ENCODE measurements around the gene METTL5.
"Not testable (repeated sequence)": the region's sequence is repeated elsewhere in the genome, so short reads cannot be mapped to it uniquely, and the experiment has no call there.

The METTL5 gene

GRCh38 chr2:169824373-169825333 lies at the start of gene METTL5:
Gene METTL5, minus strand, starts transcription at chr2:169824905. Its CDS starts 308 bp downstream, at chr2:169824597.
- peak within 1 kb of the TSS; percentile 64 for H3K27ac ChIP-seq

GRCh38 chr2:169871994-169872393 lies 47.3 kb upstream of the METTL5 start:
- TF ChIP-seq CTCF (IDR thresholded peaks at IDR 0.05), result no peak
- H3K27me3 ChIP-seq, result no peaks in the 10 kb centered on the region
- H3K27ac ChIP-seq, result no peak overlapping the region
- H3K9me3 ChIP-seq, result no peaks in the 10 kb centered on the region
- no peak overlapping the region for H3K4me3 ChIP-seq (ENCODE audit: low read depth in 1 of 2, low read length in 1 of 2)
- H3K36me3 ChIP-seq, result peaks cover 8% of the 10 kb centered on the region
- H3K4me1 ChIP-seq (ENCODE audit: control insufficient read depth in 1 of 2, insufficient read depth in 1 of 2, low read depth in 1 of 2, low read length in 1 of 2), result no peaks in the 10 kb centered on the region

More at GRCh38 chr2:169824373-169825333, at the start of gene METTL5:
- Histone ChIP-seq H3K36me3 (peaks cover 5% of the 10 kb centered on the region), H3K27me3 (no peaks in the 10 kb centered on the region), H3K4me3 (ENCODE audit: low read depth in 1 of 2, low read length in 1 of 2) (peak within 1 kb of the TSS; percentile 70 to 88), H3K9me3 (no peaks in the 10 kb centered on the region), H3K4me1 (ENCODE audit: control insufficient read depth in 1 of 2, insufficient read depth in 1 of 2, low read depth in 1 of 2, low read length in 1 of 2) (peaks cover 30 to 33% of the 10 kb centered on the region in 2 experiments)
- peak; percentile 94 for TF ChIP-seq CTCF (IDR thresholded peaks at IDR 0.05)

GRCh38 chr2:169871369-169871768 lies 46.7 kb upstream of the METTL5 start:
- H3K27me3 ChIP-seq; H3K27ac ChIP-seq; H3K4me1 ChIP-seq (ENCODE audit: control insufficient read depth in 1 of 2, insufficient read depth in 1 of 2, low read depth in 1 of 2, low read length in 1 of 2); H3K9me3 ChIP-seq; H3K36me3 ChIP-seq; H3K4me3 ChIP-seq (ENCODE audit: low read depth in 1 of 2, low read length in 1 of 2): not testable (repeated sequence)

- Histone ChIP-seq H3K36me3 (no peaks in the 10 kb centered on the region), H3K4me1 (ENCODE audit: control insufficient read depth in 1 of 2, insufficient read depth in 1 of 2, low read depth in 1 of 2, low read length in 1 of 2) (no peaks in the 10 kb centered on the region), H3K9me3 (no peaks in the 10 kb centered on the region), H3K27ac (no peak overlapping the region), H3K27me3 (no peaks in the 10 kb centered on the region), H3K4me3 (ENCODE audit: low read depth in 1 of 2, low read length in 1 of 2) (no peak overlapping the region)
- TF ChIP-seq CTCF (IDR thresholded peaks at IDR 0.05), result no peak
These were observed 44.2 kb upstream of the METTL5 start for GRCh38 chr2:169868951-169869350.

GRCh38 chr2:169867579-169867978 lies 42.9 kb upstream of the METTL5 start:
- no peak for TF ChIP-seq CTCF (IDR thresholded peaks at IDR 0.05)
- H3K9me3 ChIP-seq, result no peaks in the 10 kb centered on the region
- H3K4me1 ChIP-seq (ENCODE audit: control insufficient read depth in 1 of 2, insufficient read depth in 1 of 2, low read depth in 1 of 2, low read length in 1 of 2), result no peaks in the 10 kb centered on the region
- H3K27ac ChIP-seq, result no peak overlapping the region
- H3K27me3 ChIP-seq, result no peaks in the 10 kb centered on the region
- H3K4me3 ChIP-seq (ENCODE audit: low read depth in 1 of 2, low read length in 1 of 2), result no peak overlapping the region
- no peaks in the 10 kb centered on the region for H3K36me3 ChIP-seq

- not testable (repeated sequence) for H3K27ac ChIP-seq; H3K9me3 ChIP-seq; H3K4me3 ChIP-seq (ENCODE audit: low read depth in 1 of 2, low read length in 1 of 2); H3K27me3 ChIP-seq; H3K4me1 ChIP-seq (ENCODE audit: control insufficient read depth in 1 of 2, insufficient read depth in 1 of 2, low read depth in 1 of 2, low read length in 1 of 2); H3K36me3 ChIP-seq
These were observed 41.5 kb upstream of the METTL5 start for GRCh38 chr2:169866230-169866629.

Data from neutrophil (primary cell).